ENCODE data around the gene BRMS1.

The BRMS1 gene

DNA sequence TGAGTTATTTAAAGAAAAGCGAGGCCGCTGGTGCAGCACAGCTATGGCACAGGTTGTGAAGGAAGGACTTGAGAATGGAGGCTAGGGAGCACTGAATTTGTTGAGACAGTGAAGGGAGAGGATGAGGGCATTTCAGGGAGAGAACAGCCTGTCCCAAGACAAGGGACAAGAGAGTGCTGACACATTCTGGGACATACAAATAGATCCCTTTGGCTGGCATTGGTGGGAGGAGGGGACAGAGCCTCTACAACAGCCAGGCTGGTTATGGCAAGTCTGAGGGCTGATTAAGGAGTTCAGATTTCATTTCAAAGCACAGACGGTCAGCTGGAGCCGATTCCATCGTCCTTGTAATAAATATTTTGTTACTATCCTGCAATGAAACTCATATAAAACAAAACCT, 28.4 kb upstream of the BRMS1 start:
- TF ChIP-seq, protein P1, sequence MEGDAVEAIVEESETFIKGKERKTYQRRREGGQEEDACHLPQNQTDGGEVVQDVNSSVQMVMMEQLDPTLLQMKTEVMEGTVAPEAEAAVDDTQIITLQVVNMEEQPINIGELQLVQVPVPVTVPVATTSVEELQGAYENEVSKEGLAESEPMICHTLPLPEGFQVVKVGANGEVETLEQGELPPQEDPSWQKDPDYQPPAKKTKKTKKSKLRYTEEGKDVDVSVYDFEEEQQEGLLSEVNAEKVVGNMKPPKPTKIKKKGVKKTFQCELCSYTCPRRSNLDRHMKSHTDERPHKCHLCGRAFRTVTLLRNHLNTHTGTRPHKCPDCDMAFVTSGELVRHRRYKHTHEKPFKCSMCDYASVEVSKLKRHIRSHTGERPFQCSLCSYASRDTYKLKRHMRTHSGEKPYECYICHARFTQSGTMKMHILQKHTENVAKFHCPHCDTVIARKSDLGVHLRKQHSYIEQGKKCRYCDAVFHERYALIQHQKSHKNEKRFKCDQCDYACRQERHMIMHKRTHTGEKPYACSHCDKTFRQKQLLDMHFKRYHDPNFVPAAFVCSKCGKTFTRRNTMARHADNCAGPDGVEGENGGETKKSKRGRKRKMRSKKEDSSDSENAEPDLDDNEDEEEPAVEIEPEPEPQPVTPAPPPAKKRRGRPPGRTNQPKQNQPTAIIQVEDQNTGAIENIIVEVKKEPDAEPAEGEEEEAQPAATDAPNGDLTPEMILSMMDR (conservative IDR thresholded peaks at IDR 0.05; ENCODE audit: low read depth, low read length), result no peak
- H3K4me3 ChIP-seq (ENCODE audit: low read length), result no peak overlapping the region
- DNase-seq (ENCODE audit: low read depth), result no peak

DNA sequence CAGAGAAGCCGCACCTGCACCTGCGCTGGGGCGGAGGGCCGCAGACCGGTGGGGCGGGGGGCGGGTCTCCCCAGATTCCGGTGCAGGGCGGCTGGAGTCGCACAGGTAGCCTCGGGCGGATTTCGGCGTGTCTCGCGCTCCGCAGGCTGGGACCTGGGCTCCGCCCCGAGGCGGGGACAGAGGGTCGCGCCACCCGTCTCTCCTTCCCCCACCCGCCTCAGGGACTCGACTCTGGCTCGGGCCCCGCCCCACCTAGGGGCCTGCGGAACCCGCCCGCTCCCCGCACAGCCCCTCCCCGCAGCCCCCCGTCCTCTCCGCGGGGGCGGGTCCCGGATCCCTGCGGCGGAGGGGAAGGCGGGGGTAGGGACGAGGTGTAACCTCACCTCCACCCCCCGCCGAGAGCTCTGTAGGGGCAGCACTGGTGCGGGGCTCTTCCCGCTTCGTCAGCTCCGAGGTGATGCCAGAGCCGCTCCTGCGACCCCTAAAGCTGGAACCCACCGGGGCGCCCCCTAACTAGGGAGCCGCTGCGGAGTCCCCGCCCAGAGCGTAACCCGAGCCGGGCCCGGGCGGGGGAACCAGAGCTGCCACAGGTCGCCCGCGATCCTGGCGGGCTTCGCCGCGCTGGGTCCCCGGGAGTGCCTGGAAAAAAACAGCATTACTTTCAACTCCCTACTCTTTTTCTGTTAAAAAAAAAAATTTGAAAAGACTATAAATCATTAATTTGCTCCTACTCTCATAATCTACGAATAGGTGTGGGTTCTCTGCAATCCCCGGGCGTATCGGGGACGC, 26.9 kb upstream of the BRMS1 start, which contains the start of gene SLC29A2:
Gene SLC29A2, minus strand, starts transcription at position 134 of the 789 bp plus-strand sequence. CDS start 169 bp downstream, outside the sequence.
- peak within 1 kb of the TSS; percentile 69 for H3K4me3 ChIP-seq (ENCODE audit: low read length)
- TF ChIP-seq, protein P1 (conservative IDR thresholded peaks at IDR 0.05; ENCODE audit: low read depth, low read length), result peak; percentile 1
- DNase-seq (ENCODE audit: low read depth), result no peak

GRCh38 chr11:66369073-66369894, 24.4 kb upstream of the BRMS1 start:
- DNase-seq (ENCODE audit: low read depth), result no peak
- TF ChIP-seq, protein P1 (conservative IDR thresholded peaks at IDR 0.05; ENCODE audit: low read depth, low read length), result no peak
- H3K4me3 ChIP-seq (ENCODE audit: low read length), result no peak overlapping the region

- no peak overlapping the region for H3K4me3 ChIP-seq (ENCODE audit: low read length)
- TF ChIP-seq, protein P1 (conservative IDR thresholded peaks at IDR 0.05; ENCODE audit: low read depth, low read length), result no peak
- no peak for DNase-seq (ENCODE audit: low read depth)
Measured at GRCh38 chr11:66368484-66368883, 23.6 kb upstream of the BRMS1 start.

DNA sequence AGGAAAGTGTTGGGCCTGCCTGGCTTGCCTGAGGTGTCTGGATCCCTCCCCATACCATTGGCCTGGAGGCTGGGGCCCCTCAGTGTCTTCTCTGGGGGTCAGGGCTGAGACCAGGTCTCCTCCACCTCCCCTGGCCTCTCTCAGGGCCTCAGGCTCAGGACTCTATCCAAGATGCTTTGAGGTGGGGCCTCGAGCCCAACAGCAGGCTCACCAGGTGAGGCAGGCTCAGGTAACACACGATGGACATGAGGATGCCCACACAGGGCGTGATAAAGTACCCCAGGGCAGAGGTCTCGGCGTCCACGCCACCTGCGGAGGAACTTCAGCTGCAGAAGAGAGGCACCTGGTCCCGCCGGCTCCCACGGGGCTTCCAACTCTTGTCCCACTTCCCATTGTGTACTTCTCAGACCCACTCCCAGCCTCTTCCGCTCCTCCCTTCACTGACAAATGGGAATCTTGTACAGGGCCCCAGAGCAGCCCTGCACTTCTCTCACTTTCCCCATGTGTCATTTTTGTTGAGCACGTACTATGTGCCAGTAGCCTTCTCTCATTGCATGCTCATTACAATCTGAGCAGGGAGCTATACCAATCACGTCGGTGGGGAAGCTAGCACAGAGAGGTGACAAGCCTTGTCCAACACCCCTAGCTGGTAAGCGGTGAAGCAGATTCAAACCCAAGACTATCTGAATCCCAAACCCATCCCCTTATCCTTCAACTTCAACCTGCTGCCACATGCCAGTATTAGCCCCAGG, 22.8 kb upstream of the BRMS1 start:
- TF ChIP-seq, protein P1 (conservative IDR thresholded peaks at IDR 0.05; ENCODE audit: low read depth, low read length), result no peak
- H3K4me3 ChIP-seq (ENCODE audit: low read length), result no peak overlapping the region
- no peak for DNase-seq (ENCODE audit: low read depth)

GRCh38 chr11:66366844-66367477, 22.1 kb upstream of the BRMS1 start:
- DNase-seq (ENCODE audit: low read depth), result no peak
- no peak overlapping the region for H3K4me3 ChIP-seq (ENCODE audit: low read length)
- TF ChIP-seq, protein P1 (conservative IDR thresholded peaks at IDR 0.05; ENCODE audit: low read depth, low read length), result no peak
